T-cell (primary cell): ENCODE measurements around the gene PIP4K2A. TPM values are rescaled to one million over a fixed set of nuclear protein-coding genes. Genes with fewer than 3 reads are reported as not detected.

ENCODE experiments used
- ATAC-seq, 4 experiments: fragments of 200-7000 bp in 3 of 4; fragments of 150-1000 bp in 1 of 4; cut with Tn5 transposase; replicated peaks in 1 of 4; 1 replicate in 3 of 4; 2 replicates in 1 of 4; pipeline ENCODE4 v1.10.0; 2021; ENCODE audit warnings: moderate library complexity in 3 of 4, mild to moderate bottlenecking in 2 of 4, moderate number of reproducible peaks in 1 of 4
- CTCF ChIA-PET, 2 donors: fragments of 300-600 bp; sonication (Branson Sonifier 250); formaldehyde crosslinking; loops; one replicate each; lab custom pipeline; 2022; ENCODE audit warnings: antibody characterized with exemption in 2 of 2; lab: Charles Lee
- POLR2A ChIA-PET, 2 donors: fragments of 300-600 bp; sonication (Branson Sonifier 250); formaldehyde crosslinking; loops; one replicate each; lab custom pipeline; 2022; ENCODE audit warnings: antibody characterized with exemption in 2 of 2; lab: Charles Lee
- DNase-seq, 35 experiments: peaks; one replicate each; pipeline versions ENCODE4 v3.0.0 to v3.0.0-alpha.2; 2013 to 2023
- H3K27ac ChIP-seq: one replicate; pipeline ENCODE4 v1.5.1; 2013; ENCODE audit warnings: low read length
- H3K27me3 ChIP-seq, 2 experiments: replicated peaks in 1 of 2; 1 replicate in 1 of 2; 2 replicates in 1 of 2; pipeline versions ENCODE4 v1.6.1 to v1.7.0; 2013; ENCODE audit warnings: low read length in 1 of 2, mixed read lengths in 1 of 2; ENCODE audit not compliant: control insufficient read depth in 2 of 2, insufficient read depth in 2 of 2; ENCODE audit errors: extremely low read depth in 1 of 2
- H3K36me3 ChIP-seq, 2 donors: 1 replicate in 1 of 2; 2 replicates in 1 of 2; pipeline versions ENCODE4 v1.6.1 to v1.7.0; 2013; ENCODE audit warnings: low read length in 1 of 2; ENCODE audit not compliant: control insufficient read depth in 2 of 2, insufficient read depth in 1 of 2; ENCODE audit errors: extremely low read depth in 1 of 2
- H3K4me1 ChIP-seq, 2 experiments: 1 replicate in 1 of 2; 2 replicates in 1 of 2; pipeline versions ENCODE4 v1.6.1 to v1.7.0; 2013; ENCODE audit warnings: low read length in 2 of 2, mixed read lengths in 1 of 2; ENCODE audit not compliant: insufficient read depth in 2 of 2, control insufficient read depth in 1 of 2; ENCODE audit errors: extremely low read depth in 1 of 2
- H3K4me3 ChIP-seq, 2 donors: 1 replicate in 1 of 2; 2 replicates in 1 of 2; pipeline versions ENCODE4 v1.5.1 to v1.7.0; 2013; ENCODE audit warnings: mild to moderate bottlenecking in 2 of 2, low read length in 1 of 2, moderate library complexity in 1 of 2; ENCODE audit not compliant: control insufficient read depth in 1 of 2; ENCODE audit errors: extremely low read depth in 1 of 2
- H3K9me3 ChIP-seq: 2 replicates; pipeline ENCODE4 v1.7.0; 2013
- H3K27ac Mint-ChIP-seq, 2 donors: one replicate each; pipeline ENCODE4 v1.8.0; 2020 to 2021; ENCODE audit warnings: mild to moderate bottlenecking in 2 of 2, mixed read lengths in 2 of 2
- H3K27me3 Mint-ChIP-seq, 2 donors: one replicate each; pipeline ENCODE4 v1.8.0; 2021 to 2022; ENCODE audit warnings: mixed read lengths in 2 of 2
- H3K36me3 Mint-ChIP-seq: one replicate; pipeline ENCODE4 v1.8.0; 2021; ENCODE audit warnings: mixed read lengths
- H3K4me1 Mint-ChIP-seq, 3 donors: one replicate each; pipeline ENCODE4 v1.8.0; 2020 to 2022; ENCODE audit warnings: mixed read lengths in 3 of 3, mild to moderate bottlenecking in 1 of 3
- H3K4me3 Mint-ChIP-seq, 3 donors: one replicate each; pipeline ENCODE4 v1.8.0; 2020 to 2022; ENCODE audit warnings: mild to moderate bottlenecking in 3 of 3, mixed read lengths in 3 of 3, moderate library complexity in 3 of 3
- H3K9me3 Mint-ChIP-seq, 3 donors: one replicate each; pipeline ENCODE4 v1.8.0; 2020 to 2022; ENCODE audit warnings: mixed read lengths in 3 of 3
- WGBS: methylation state at CpG from one replicate; pipeline ENCODE4 v1.1.5; 2013; ENCODE audit warnings: missing lambda C conversion rate; ENCODE audit not compliant: insufficient coverage; 5-methylcytosine and 5-hydroxymethylcytosine counted together
- total RNA-seq, 35 experiments: library from RNA in 6 of 35; stranded (reverse) in 6 of 35; fragments of 120-200 nt in 1 of 35; gene quantifications; one replicate each; pipeline versions ENCODE4 v1.2.1 to v1.2.4 and lab custom pipeline; 2013 to 2026

PIP4K2A gene
- total RNA-seq, 5 donors from 2014 or later (not counting 1 experiment from before 2014, with no cell fraction given), result 129 to 238 (median 160) TPM

- CTCF ChIA-PET, result interaction anchor here in 1 of 2 donors (0.6 kb wide), 1 partner anchor 8 kb away, joined by 3 read pairs; no protein-coding TSS in a partner anchor
- H3K4me3 ChIP-seq, result no peak overlapping the region
- 13% methylated on average over 3 of the region's 3 CpGs for WGBS
These were observed 107.1 kb downstream of the PIP4K2A start for GRCh38 chr10:22607261-22607660.

DNA sequence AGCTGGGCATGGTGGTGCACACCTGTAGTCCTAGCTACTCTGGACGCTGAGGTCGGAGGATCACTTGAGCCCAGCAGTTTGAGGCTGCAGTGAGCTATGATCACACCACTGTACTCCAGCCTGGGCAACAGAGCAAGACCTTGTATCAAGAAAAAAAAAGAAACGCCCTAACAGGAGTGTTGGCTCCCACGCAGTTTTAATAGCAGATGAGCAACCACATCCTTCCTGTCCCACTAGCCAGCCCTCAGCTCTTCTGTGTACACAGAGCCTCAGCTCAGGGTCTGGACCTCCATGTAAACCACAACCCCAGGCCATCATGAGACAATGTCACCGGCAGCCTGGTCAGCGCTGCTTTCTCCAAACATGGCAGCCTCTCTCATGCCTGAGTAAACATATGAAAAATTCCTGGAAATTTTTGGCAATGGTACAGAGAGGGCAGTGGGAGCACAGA lies 108.2 kb downstream of the PIP4K2A start:
- ChIA-PET CTCF (interaction anchor here (0.6 to 1.2 kb wide), 3 partner anchors 21 to 100 kb away, joined by 4 to 6 read pairs (median 5); no protein-coding TSS in a partner anchor), POLR2A (interaction anchor here (0.5 to 1.0 kb wide), 5 partner anchors 24 to 106 kb away, joined by 3 to 4 read pairs (median 3); no protein-coding TSS in a partner anchor)
- Histone ChIP-seq H3K27ac (peak overlapping the region; percentile 93), H3K4me1 (peaks cover 37 to 79% of the 10 kb centered on the region in 2 experiments), H3K36me3 (peaks cover 3 to 34% of the 10 kb centered on the region in 2 donors), H3K4me3 (no peak overlapping the region), H3K27me3 (no peaks in the 10 kb centered on the region), H3K9me3 (no peaks in the 10 kb centered on the region)
- Mint-ChIP-seq H3K9me3 (peaks cover 0 to 5% (median 0%) of the 10 kb centered on the region in 3 donors), H3K27me3 (no peaks in the 10 kb centered on the region), H3K4me1 (peaks cover 76 to 92% (median 90%) of the 10 kb centered on the region in 3 donors), H3K27ac (peak overlapping the region; percentile 91 to 99), H3K4me3 (peak overlapping the region; percentile 25 to 60 (median 59)), H3K36me3 (peaks cover 51% of the 10 kb centered on the region)
- WGBS, result 14% methylated on average over 2 of the region's 6 CpGs
- ATAC-seq, result peak; percentile 53 to 76 (median 68)
- DNase-seq, result peak in 24 of 35 experiments; percentile 20 to 74 (median 36)

More at GRCh38 chr10:22607261-22607660, 107.1 kb downstream of the PIP4K2A start:
- no peaks in the 10 kb centered on the region for H3K27me3 ChIP-seq
- no peaks in the 10 kb centered on the region for H3K9me3 ChIP-seq
- peak overlapping the region; percentile 93 for H3K27ac ChIP-seq
- H3K27me3 Mint-ChIP-seq, result no peaks in the 10 kb centered on the region
- peaks cover 3 to 30% of the 10 kb centered on the region in 2 donors for H3K36me3 ChIP-seq
- peaks cover 74 to 93% (median 91%) of the 10 kb centered on the region in 3 donors for H3K4me1 Mint-ChIP-seq
- H3K36me3 Mint-ChIP-seq, result peaks cover 41% of the 10 kb centered on the region
- H3K4me1 ChIP-seq, result peaks cover 39 to 75% of the 10 kb centered on the region in 2 experiments
- ATAC-seq, result no peak
- peak overlapping the region; percentile 91 to 99 for H3K27ac Mint-ChIP-seq
- no peak for DNase-seq
- H3K4me3 Mint-ChIP-seq, result peak overlapping the region; percentile 21 to 60 (median 29)
- H3K9me3 Mint-ChIP-seq, result peaks cover 0 to 5% (median 0%) of the 10 kb centered on the region in 3 donors
- POLR2A ChIA-PET, result no interaction called here

DNA sequence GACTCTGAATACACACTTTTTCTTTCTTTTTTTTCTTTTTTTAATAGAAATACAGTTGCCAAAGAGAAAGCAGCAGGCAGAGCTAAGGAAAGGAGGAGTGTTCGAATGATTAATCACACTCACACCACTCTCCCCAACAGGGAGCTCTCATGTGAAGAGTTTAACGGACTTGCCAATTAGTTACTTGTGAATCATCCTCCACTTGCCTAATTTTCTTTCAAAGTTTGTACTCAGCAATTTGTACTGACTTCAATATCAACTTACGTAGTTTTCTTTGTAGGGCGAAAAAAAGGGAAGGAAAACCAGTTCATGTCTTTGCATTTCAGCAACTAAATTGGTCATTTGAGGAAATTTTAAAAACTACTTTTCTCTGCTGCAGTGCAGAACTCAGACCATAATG lies 109.2 kb downstream of the PIP4K2A start:
- ATAC-seq, result no peak
- no peaks in the 10 kb centered on the region for H3K27me3 ChIP-seq
- peaks cover 76 to 91% (median 90%) of the 10 kb centered on the region in 3 donors for H3K4me1 Mint-ChIP-seq
- H3K27ac Mint-ChIP-seq, result peak overlapping the region; percentile 94 to 99
- DNase-seq, result peak in 1 of 35 experiments; percentile 34
- no peak overlapping the region for H3K4me3 ChIP-seq
- ChIA-PET CTCF (interaction anchor here (0.6 to 1.4 kb wide), 3 partner anchors 50 to 613 kb away, joined by 3 to 6 read pairs (median 3); no protein-coding TSS in a partner anchor), POLR2A (interaction anchor here (0.5 to 1.0 kb wide), 7 partner anchors 25 to 390 kb away, joined by 3 to 4 read pairs (median 3); no protein-coding TSS in a partner anchor)
- peaks cover 3 to 32% of the 10 kb centered on the region in 2 donors for H3K36me3 ChIP-seq
- no CpG with 5 or more reads among the region's 4 CpGs for WGBS
- peaks cover 0 to 5% (median 0%) of the 10 kb centered on the region in 3 donors for H3K9me3 Mint-ChIP-seq
- H3K4me1 ChIP-seq, result peaks cover 36 to 80% of the 10 kb centered on the region in 2 experiments
- peak overlapping the region; percentile 25 to 60 (median 45) for H3K4me3 Mint-ChIP-seq
- H3K27ac ChIP-seq, result peak overlapping the region; percentile 93
- H3K27me3 Mint-ChIP-seq, result no peaks in the 10 kb centered on the region
- H3K9me3 ChIP-seq, result no peaks in the 10 kb centered on the region
- peaks cover 54% of the 10 kb centered on the region for H3K36me3 Mint-ChIP-seq

- Mint-ChIP-seq H3K9me3 (no peaks in the 10 kb centered on the region), H3K36me3 (peaks cover 52% of the 10 kb centered on the region), H3K4me1 (peaks cover 75 to 91% (median 90%) of the 10 kb centered on the region in 3 donors), H3K4me3 (peak overlapping the region in 1 of 3 donors; percentile 60), H3K27me3 (no peaks in the 10 kb centered on the region), H3K27ac (peak overlapping the region; percentile 94 to 99)
- 91% methylated on average over 13 of the region's 15 CpGs for WGBS
- Histone ChIP-seq H3K4me3 (no peak overlapping the region), H3K36me3 (peaks cover 3 to 32% of the 10 kb centered on the region in 2 donors), H3K4me1 (peaks cover 32 to 79% of the 10 kb centered on the region in 2 experiments), H3K27me3 (no peaks in the 10 kb centered on the region), H3K27ac (peak overlapping the region; percentile 93), H3K9me3 (no peaks in the 10 kb centered on the region)
- ChIA-PET POLR2A (interaction anchor here (0.5 to 0.9 kb wide), 5 partner anchors 14 to 118 kb away, joined by 3 to 4 read pairs (median 3); no protein-coding TSS in a partner anchor), CTCF (interaction anchor here in 1 of 2 donors (0.6 to 1.4 kb wide), 2 partner anchors 41 to 50 kb away, joined by 3 to 5 read pairs; no protein-coding TSS in a partner anchor)
- ATAC-seq (no peak), DNase-seq (no peak)
These were observed 109.8 kb downstream of the PIP4K2A start for GRCh38 chr10:22604344-22605126.

DNA sequence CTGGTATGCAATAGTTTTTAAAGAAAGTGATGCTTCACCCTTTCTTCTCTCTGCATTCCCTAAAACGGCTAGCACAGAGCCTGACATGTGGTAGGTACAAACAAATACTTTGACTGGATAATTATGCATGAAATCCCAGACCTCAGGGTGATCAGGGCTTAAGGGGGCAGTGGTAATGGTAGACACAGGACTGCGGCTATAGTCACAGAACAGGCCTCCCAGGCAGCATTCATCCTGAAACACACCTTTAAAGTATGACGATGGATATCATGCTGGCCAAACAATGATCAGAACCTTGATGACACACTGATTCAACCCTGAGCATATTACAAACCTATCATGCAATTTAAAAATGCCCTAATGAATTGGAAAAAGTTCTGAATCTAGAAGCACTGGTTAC lies 110.8 kb downstream of the PIP4K2A start:
- Mint-ChIP-seq H3K4me3 (no peak overlapping the region), H3K27ac (peak overlapping the region; percentile 94 to 99)

More for the DNA sequence above, 110.8 kb downstream of the PIP4K2A start:
- H3K9me3 Mint-ChIP-seq, result no peaks in the 10 kb centered on the region
- peaks cover 48% of the 10 kb centered on the region for H3K36me3 Mint-ChIP-seq
- H3K9me3 ChIP-seq, result no peaks in the 10 kb centered on the region
- H3K4me1 ChIP-seq, result peaks cover 31 to 81% of the 10 kb centered on the region in 2 experiments
- H3K27me3 Mint-ChIP-seq, result no peaks in the 10 kb centered on the region
- no peak for DNase-seq
- ChIA-PET POLR2A (no interaction called here), CTCF (no interaction called here)
- H3K36me3 ChIP-seq, result peaks cover 3 to 27% of the 10 kb centered on the region in 2 donors
- no peaks in the 10 kb centered on the region for H3K27me3 ChIP-seq
- H3K4me3 ChIP-seq, result no peak overlapping the region
- peak overlapping the region; percentile 93 for H3K27ac ChIP-seq
- 83% methylated on average over 1 of the region's 3 CpGs for WGBS
- ATAC-seq, result no peak
- peaks cover 78 to 91% (median 90%) of the 10 kb centered on the region in 3 donors for H3K4me1 Mint-ChIP-seq
